ENCODE results near the gene NUP50. TPM values are rescaled to one million over a fixed set of nuclear protein-coding genes. Genes with fewer than 3 reads are reported as not detected.
A peak's percentile ranks its signal among the peaks of the same experiment; 100 is the strongest.

The NUP50 gene
- total and polyA plus RNA-seq, 5 experiments from 2014 or later, result 45.2 to 111 (median 73.1) TPM

DNA sequence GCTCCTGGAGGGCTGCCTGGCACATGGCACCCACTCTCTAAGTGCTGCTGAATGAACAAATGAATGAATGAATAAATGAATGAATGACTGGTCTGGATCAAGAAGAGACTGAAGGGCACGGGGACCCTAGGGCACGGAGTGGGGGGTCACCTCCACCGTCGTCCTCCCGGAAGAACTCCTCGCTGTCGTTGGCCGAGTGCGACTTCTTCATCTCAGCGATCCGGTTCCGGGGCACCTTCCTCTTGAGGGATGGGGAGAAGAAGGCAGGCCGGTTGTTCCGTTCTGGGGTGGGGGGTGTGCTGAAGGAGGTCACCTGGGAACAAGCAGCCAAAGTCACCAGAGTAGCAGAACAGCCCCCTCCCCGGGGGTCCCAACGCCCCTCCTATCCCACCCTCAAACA lies 36.0 kb downstream of the NUP50 start:
- peaks cover 0 to 51% (median 2%) of the 10 kb centered on the region in 3 donors for H3K36me3 Mint-ChIP-seq
- DNase-seq (no peak), ATAC-seq (no peak)
- H3K4me3 Mint-ChIP-seq, result no peak overlapping the region
- POLR2A ChIA-PET, result no interaction called here
- H3K4me1 Mint-ChIP-seq, result no peaks in the 10 kb centered on the region
- no peaks in the 10 kb centered on the region for H3K9me3 Mint-ChIP-seq
- no peaks in the 10 kb centered on the region for H3K27me3 Mint-ChIP-seq
- peak overlapping the region in 1 of 10 donors; percentile 60 for H3K27ac Mint-ChIP-seq

- Mint-ChIP-seq H3K4me3 (no peak overlapping the region), H3K9me3 (no peaks in the 10 kb centered on the region), H3K36me3 (peaks cover 0 to 53% (median 2%) of the 10 kb centered on the region in 3 donors), H3K27me3 (no peaks in the 10 kb centered on the region), H3K4me1 (no peaks in the 10 kb centered on the region), H3K27ac (no peak overlapping the region)
- DNase-seq (no peak), ATAC-seq (no peak)
- POLR2A ChIA-PET, result no interaction called here
Observed at GRCh38 chr22:45200230-45200629, 36.5 kb downstream of the NUP50 start.

DNA sequence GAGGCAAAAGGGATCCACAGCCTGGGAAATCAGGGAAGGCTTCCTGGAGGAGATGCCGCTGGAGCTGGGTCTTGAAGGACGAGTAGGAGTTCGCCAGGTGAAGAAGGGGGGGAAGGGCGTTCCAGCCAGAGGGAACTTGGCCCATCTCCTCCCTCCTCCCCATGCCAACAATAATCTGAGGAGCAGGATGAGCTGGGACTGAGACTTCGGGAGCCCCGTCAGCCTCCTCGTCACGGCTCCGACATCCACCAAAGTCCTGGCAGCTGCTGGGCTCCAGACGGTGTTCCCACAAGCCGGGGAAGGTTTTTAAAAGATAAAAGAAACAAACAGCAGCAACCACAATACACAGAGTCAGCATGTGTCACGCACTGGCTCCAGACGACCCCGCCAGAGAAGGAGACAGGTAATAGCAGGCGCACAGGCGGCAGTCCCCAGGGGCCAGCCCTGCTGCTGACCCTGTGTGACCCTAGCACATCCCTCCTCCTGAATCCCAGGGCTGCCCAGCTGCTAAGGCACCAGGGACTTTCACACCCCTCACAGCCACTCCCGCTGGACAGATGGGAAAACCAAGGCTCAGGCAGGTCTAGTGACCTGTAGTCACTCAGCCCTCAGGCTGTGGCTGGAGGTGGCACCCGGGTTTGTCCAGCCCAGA lies 37.3 kb downstream of the NUP50 start:
- Mint-ChIP-seq H3K4me3 (no peak overlapping the region), H3K27me3 (no peaks in the 10 kb centered on the region), H3K36me3 (peaks cover 0 to 51% (median 5%) of the 10 kb centered on the region in 3 donors), H3K27ac (peak overlapping the region in 1 of 10 donors; percentile 50), H3K9me3 (no peaks in the 10 kb centered on the region), H3K4me1 (no peaks in the 10 kb centered on the region)
- no peak for ATAC-seq
- no peak for DNase-seq
- POLR2A ChIA-PET, result no interaction called here

DNA sequence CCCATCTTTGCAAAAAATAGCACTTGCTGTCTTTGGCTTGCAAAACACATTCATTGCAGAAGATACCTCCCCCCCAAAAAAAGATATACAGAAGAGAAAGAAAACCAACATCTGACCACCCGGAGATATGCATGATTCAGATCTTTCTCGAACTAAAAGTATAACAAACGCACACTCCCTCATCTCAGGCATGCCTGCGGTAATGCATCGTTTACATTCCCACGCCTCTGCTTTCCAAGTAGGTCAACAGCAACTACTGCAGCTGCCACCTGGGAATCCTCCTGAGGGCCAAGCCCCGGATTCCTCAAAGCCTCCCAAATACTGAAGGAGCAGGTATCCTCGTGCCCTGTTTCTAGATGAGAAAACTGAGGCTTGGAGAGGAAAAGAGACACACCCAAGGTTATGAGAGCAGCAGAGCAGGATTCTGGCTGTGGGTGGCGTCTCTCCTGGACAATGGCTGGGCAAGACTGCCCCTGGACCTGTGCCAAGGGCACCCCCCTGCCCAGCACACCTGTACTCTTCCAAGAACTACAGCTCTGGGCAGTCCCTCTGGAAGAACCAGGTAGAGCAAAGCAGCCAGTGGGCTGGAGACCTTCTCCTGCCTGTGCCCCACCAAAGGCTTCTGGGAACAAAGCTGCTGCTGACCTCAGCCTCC lies 38.1 kb downstream of the NUP50 start:
- H3K9me3 Mint-ChIP-seq, result no peaks in the 10 kb centered on the region
- ATAC-seq, result no peak
- no peak for DNase-seq
- POLR2A ChIA-PET, result no interaction called here
- peaks cover 0 to 48% (median 5%) of the 10 kb centered on the region in 3 donors for H3K36me3 Mint-ChIP-seq
- no peaks in the 10 kb centered on the region for H3K27me3 Mint-ChIP-seq
- H3K27ac Mint-ChIP-seq, result peak overlapping the region in 2 of 10 donors; percentile 18 to 74
- no peak overlapping the region for H3K4me3 Mint-ChIP-seq
- H3K4me1 Mint-ChIP-seq, result no peaks in the 10 kb centered on the region

GRCh38 chr22:45202333-45203149 lies 38.8 kb downstream of the NUP50 start:
- no peak for ATAC-seq
- H3K4me3 Mint-ChIP-seq, result no peak overlapping the region
- POLR2A ChIA-PET, result no interaction called here
- no peaks in the 10 kb centered on the region for H3K4me1 Mint-ChIP-seq
- no peaks in the 10 kb centered on the region for H3K27me3 Mint-ChIP-seq
- H3K27ac Mint-ChIP-seq, result peak overlapping the region in 2 of 10 donors; percentile 13 to 38
- peaks cover 0 to 48% (median 5%) of the 10 kb centered on the region in 3 donors for H3K36me3 Mint-ChIP-seq
- no peaks in the 10 kb centered on the region for H3K9me3 Mint-ChIP-seq
- no peak for DNase-seq

DNA sequence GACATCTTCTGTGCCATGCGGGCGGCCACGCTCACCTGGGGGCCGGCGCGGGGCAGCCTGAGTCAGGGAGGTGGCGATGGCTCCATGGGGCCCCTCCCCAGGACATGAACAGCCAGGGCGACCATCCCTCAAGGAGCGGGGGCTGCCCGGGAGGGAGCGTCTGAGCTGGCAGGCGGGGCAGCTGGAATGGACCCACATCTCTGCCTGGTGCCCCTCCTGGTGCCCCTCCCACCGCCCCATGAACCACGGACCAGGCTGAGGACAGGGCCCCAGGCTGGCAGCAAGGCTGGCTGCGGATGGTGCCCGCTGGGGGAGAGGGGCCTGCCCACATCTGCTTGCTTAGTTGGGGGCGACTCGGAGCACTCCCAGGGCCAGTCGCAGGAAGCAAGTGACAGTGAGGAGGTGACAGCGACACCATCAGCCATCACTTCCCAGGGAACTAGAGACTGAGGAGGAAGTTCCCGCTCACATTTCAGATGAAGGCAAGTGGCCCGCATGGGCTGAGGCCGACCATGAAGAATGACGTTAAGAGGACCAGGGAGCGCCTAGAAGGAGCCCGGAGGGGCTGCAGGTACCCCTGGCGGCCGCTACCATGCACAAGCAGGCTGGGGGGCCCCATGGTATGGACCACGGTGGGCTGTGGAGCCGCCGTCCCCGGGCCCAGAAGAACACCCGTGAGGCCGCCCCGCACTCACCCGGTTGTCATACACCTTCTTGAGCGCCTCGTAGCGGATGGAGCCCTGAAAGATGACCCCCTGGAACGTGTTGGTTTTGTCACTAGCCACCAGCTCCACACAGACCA lies 39.6 kb downstream of the NUP50 start:
- Mint-ChIP-seq H3K4me3 (no peak overlapping the region), H3K27ac (peak overlapping the region in 1 of 10 donors; percentile 38), H3K4me1 (no peaks in the 10 kb centered on the region), H3K9me3 (no peaks in the 10 kb centered on the region), H3K27me3 (no peaks in the 10 kb centered on the region), H3K36me3 (peaks cover 0 to 43% (median 3%) of the 10 kb centered on the region in 3 donors)
- DNase-seq, result no peak
- POLR2A ChIA-PET, result no interaction called here
- no peak for ATAC-seq

GRCh38 chr22:45204241-45204640 lies 40.5 kb downstream of the NUP50 start:
- no peak for DNase-seq
- POLR2A ChIA-PET, result no interaction called here
- peaks cover 0 to 35% (median 3%) of the 10 kb centered on the region in 3 donors for H3K36me3 Mint-ChIP-seq
- no peak overlapping the region for H3K27ac Mint-ChIP-seq
- no peaks in the 10 kb centered on the region for H3K9me3 Mint-ChIP-seq
- no peak overlapping the region for H3K4me3 Mint-ChIP-seq
- no peaks in the 10 kb centered on the region for H3K27me3 Mint-ChIP-seq
- no peak for ATAC-seq
- peaks cover 0 to 3% (median 0%) of the 10 kb centered on the region in 4 donors for H3K4me1 Mint-ChIP-seq

DNA sequence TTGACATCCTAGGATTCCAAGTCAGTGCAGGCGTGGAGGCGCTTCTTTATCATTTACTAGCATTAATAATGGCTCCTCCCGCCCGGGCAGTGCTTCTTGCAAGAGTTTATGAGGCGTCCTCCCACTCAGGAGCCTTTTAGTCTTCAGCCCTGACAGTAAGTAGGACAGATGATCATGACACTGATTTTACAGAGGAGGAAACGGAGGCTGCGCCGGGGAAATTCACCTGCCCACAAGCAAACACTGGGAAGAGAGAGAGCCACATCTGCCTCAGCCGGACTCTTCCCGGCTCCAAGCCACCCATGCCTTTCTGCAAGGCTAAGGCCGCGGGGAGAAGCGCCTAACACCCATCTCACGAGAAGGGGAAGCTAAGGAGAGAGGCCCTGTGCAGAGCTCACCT lies 41.1 kb downstream of the NUP50 start:
- Mint-ChIP-seq H3K36me3 (peaks cover 0 to 30% (median 3%) of the 10 kb centered on the region in 3 donors), H3K4me1 (peaks cover 0 to 7% (median 0%) of the 10 kb centered on the region in 4 donors), H3K4me3 (no peak overlapping the region), H3K9me3 (no peaks in the 10 kb centered on the region), H3K27me3 (no peaks in the 10 kb centered on the region), H3K27ac (peak overlapping the region in 1 of 10 donors; percentile 15)
- ATAC-seq (no peak), DNase-seq (no peak)
- POLR2A ChIA-PET, result no interaction called here

DNA sequence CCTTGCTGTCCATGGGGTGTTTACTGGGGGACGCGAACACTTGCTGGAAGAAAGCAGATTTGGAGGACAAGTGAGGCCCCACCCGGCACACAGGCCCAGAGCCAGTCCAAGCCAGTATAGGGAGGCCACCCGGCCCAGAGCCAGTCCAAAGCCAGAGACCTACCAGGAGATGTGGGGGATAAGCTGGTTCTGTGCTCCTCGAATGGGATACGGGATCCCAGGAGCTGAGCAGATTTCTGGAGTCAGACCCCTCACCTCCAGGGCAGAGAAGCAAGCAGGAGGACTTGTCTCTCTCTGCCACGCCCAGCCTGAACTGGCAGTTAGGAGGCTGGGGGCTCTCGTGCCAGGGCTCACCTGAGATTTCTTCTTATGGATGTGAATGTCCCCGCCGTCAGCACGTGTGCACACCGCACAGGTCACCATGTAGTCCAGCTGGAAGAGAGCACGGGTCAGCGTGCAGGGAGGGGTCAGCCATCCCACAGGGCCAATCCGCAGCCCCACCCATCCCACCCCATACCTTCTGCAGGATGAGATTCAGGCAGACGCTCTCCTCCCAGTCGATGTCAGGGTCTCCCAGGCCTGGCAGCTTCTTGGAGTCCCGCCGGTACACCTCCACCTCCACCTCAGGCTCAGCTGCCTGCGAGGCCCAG lies 41.7 kb downstream of the NUP50 start:
- DNase-seq, result no peak
- Mint-ChIP-seq H3K9me3 (no peaks in the 10 kb centered on the region), H3K27ac (peak overlapping the region in 4 of 10 donors; percentile 2 to 58 (median 22)), H3K36me3 (peaks cover 0 to 29% (median 3%) of the 10 kb centered on the region in 3 donors), H3K4me1 (peaks cover 0 to 7% (median 0%) of the 10 kb centered on the region in 4 donors), H3K27me3 (no peaks in the 10 kb centered on the region), H3K4me3 (no peak overlapping the region)
- POLR2A ChIA-PET, result no interaction called here
- ATAC-seq, result no peak

DNA sequence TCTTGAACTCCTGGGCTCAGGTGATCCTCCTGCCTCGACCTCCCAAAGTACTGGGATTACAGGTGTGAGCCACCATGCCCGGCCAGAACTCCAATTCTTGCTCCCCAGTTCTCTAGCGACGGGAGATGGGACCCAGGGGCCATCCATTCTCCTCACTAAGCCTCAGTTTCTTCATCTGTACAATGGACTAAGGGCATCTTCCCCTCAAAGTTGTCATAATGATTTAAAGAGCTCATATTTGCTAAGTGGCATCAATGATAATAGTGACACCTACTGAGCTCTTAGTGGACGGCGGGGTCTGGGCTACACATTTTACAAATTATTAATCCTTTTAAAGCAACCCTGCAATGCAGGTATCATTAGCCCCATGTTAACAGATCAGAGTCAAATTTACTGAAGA lies 42.5 kb downstream of the NUP50 start:
- H3K4me1 Mint-ChIP-seq, result peaks cover 0 to 8% (median 1%) of the 10 kb centered on the region in 4 donors
- POLR2A ChIA-PET, result no interaction called here
- H3K27ac Mint-ChIP-seq, result peak overlapping the region in 1 of 10 donors; percentile 58
- no peak for DNase-seq
- ATAC-seq, result no peak
- H3K27me3 Mint-ChIP-seq, result no peaks in the 10 kb centered on the region
- H3K9me3 Mint-ChIP-seq, result no peaks in the 10 kb centered on the region
- peaks cover 0 to 31% (median 5%) of the 10 kb centered on the region in 3 donors for H3K36me3 Mint-ChIP-seq
- H3K4me3 Mint-ChIP-seq, result no peak overlapping the region

- H3K36me3 Mint-ChIP-seq, result peaks cover 0 to 23% (median 5%) of the 10 kb centered on the region in 3 donors
- DNase-seq, result no peak
- no peak overlapping the region for H3K27ac Mint-ChIP-seq
Observed at GRCh38 chr22:45207533-45207932, 43.8 kb downstream of the NUP50 start.

More at GRCh38 chr22:45207533-45207932, 43.8 kb downstream of the NUP50 start:
- no peak for ATAC-seq
- Mint-ChIP-seq H3K27me3 (no peaks in the 10 kb centered on the region), H3K4me1 (peaks cover 0 to 11% (median 1%) of the 10 kb centered on the region in 4 donors), H3K9me3 (no peaks in the 10 kb centered on the region), H3K4me3 (no peak overlapping the region)
- POLR2A ChIA-PET, result interaction anchor here (0.7 kb wide), 1 partner anchor 10 kb away, joined by 3 read pairs; no protein-coding TSS in a partner anchor
